HG03432 (cell line): ENCODE results near the gene MYO1D.

Experiments
- ATAC-seq: cut with Tn5 transposase; IDR thresholded peaks from one replicate; pipeline ENCODE4 v1.9.1; 2021; ENCODE audit warnings: mild to moderate bottlenecking, moderate library complexity; ENCODE audit not compliant: unreplicated experiment

The MYO1D gene

DNA sequence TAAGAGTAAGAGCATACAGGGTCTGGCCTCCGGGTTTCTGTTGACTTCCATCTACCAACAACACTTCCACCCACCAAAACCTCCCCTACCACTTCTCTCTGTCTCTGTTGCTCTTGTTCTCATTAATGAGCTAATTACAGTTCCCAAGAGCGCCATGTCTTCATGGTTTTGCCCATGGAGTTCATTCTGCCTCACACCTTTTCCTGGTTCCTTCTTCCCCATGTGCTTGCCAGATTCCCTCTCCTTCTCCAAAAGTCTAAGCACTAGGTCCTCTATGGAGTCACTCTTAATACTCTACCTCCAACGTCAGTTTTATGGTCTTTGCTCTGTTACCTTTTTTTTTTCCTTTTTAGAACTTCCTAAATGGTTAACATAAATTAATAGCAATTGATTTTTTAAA is 92.8 kb downstream of the MYO1D start:
- no peak for ATAC-seq

DNA sequence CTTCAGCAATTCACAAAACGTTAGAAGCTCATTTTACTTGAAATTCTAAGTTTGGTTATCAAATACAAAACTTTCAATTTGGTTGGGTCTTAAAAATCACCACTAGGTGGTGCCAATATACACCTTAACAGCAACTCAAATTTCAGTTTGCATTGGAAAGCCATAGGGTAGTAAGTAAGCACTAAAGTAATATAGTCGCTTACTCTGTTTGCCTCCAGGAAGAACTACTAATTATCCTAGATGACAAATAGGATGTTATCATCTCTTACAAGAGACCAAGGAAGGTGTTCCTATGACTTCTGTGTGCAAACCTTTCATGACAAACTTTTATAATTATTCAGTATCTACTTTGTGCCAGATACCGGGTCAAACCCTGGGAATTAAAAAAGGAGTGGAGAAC is 93.3 kb downstream of the MYO1D start:
- no peak for ATAC-seq

DNA sequence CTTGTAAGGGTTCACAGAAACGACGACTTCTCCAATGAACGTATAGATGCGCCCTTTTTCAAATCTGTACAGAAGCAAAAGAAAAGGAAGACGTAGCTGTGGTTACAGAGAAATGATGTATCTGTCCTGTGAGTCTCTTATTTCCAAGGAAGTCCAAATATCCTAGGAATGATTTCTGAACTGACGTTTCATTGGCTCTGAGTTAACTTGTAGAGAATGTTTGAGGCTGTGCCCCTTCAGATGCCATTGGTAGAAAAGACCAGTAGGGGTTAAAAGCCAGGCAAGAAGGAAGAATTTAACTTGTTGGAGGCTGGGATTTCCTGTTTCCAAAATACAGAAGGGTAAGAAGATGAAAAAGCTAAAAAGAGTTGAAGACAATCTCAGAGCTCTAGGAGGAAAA is 96.2 kb downstream of the MYO1D start:
- no peak for ATAC-seq

DNA sequence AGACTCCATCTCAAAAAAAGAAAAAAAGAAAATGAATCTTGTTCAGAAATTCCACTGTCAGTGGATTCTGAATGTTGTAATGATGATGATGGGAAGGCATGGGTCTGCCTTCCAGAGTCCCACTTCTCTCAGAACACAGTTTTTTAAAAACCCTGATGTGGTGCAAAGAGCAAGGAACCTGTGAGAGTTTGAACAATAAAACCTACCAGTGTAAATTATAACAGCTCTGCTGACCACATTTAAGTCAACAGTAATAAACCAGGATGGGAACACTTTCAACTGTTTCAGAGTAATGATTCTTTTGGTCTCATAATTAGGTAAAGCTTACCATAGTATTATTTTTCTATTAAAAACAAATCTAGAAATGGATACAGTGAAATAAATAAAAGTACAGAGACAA is 99.0 kb downstream of the MYO1D start:
- ATAC-seq = no peak

DNA sequence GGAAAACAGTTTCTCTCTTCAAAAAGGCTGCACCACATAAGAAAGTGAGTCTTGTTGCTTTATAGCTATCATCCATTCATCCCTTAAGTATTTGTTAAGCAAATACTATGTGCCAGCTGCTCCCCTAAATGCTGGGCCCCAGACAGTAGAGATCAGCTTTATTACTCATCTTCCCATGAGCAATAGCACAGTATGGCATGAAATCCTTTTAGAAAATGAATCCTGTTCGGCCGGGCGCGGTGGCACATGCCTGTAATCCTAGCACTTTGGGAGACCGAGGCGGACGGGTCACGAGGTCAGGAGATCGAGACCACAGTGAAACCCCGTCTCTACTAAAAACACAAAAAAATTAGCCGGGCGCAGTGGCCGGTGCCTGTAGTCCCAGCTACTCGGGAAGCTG is 99.5 kb downstream of the MYO1D start:
- no peak for ATAC-seq

DNA sequence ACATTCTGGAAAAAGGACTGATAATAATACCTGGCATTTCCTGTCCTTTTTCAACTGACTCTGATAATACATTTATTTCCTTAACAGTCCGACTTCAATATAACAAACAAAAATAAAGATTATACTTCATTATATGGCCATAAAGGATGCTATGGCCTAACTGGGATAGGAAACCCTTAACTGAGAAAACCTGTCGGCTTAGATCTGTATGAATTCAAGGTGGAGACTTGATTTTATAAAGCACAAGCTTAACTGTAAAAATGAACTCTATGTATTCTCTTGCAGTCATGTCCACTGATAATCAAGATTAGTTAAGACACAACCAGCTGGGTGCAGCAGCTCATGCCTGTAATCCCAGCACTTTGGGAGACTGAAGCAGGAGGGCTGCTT is 102.2 kb downstream of the MYO1D start:
- ATAC-seq = no peak

DNA sequence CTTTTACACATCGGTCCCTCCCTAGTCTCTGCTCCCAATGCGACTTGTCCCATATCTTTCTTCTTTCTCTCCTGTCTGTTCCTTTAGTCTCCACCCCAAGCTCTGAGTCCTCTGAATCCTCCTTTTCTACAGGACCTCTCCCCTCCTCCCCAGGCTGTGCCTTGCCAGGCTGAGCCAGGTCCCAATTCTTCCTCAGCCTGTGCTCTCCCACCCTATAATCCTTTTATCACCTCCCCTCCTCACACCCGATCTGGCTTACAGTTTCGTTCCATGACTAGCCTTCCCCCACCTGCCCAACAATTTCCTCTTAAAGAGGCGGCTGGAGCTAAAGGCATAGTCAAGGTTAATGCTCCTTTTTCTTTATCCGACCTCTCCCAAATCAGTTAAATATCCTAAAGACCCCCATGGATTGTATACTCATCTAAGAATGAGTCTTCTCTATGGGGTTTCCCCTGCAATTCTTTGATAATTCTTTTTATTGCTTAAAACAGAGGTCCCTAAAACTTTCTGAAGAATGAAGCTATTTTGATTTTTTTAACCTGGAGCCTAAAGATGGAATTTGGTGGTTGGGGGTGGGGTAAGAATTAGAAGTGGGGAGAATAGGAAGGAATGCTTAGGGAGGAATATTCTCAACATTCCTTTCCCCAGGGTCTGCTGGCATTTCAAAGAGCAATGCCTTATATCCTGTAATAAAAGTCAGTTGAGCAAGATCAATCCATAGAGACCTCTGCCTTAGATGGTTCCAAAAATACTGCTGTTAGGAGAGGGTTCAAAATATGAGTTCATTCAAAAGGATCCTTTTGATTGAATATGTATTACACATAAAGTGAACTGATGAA is 102.8 kb downstream of the MYO1D start:
- ATAC-seq = no peak

DNA sequence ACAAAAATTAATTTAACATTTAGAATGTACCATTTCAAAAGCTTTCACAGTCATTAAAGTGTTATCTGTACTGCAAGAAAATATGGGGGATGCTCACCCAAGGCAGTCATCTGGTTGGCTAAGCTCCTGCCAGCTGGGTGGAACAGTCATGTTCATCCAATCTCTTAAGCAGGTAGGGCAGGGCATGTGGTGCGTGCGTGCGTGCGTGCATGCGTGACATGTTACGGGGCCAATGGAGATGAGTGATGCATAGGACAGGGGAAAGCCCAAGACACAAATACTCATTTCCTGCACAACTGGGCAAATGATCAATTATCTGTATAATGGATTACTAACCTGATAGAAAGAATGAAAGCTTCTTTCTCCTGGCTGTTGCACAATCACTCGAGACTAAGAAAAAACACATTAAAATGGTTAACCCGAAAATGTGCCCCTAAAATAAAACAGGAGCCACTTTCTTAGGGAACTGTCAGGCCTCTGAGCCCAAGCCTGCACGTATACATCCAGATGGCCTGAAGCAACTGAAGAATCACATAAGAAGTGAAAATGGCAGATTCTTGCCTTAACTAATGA is 104.4 kb downstream of the MYO1D start:
- no peak for ATAC-seq

DNA sequence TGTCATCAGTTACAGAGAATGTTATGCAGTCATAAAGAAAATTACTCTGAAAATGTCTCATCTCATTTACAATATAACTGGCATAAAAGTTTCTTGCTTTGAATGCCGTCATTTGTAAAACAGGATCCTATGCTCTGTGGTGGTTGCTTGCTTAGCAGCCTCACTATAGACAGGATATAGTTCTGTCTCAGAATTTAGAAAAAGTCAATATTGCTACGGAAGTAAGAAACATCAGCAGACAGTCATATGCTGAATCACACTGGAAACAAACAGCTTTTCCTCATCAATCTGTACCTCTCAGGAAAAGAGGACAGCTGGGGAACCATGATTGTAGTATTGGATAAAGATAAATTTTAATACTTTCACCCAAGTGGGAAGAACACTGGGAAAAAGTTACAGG is 105.5 kb downstream of the MYO1D start:
- no peak for ATAC-seq

DNA sequence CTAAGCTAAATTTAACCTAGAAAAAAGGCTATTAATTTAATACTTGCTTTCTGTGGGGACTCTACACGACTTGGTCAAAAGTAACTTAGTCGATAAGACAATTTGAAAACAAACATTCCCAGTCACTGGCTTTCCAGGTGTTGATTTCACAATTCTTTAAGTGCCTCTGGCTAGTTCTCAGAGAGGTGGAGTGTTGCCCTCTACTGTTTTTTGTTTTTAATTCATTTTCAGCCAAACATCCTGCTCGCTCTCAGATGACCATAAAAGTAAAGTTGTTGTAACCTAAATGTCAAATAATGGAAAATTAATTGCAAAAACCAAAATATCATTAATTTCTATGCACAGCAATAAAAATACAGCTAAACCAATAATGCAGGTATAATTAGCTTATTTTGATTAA is 107.1 kb downstream of the MYO1D start:
- no peak for ATAC-seq

DNA sequence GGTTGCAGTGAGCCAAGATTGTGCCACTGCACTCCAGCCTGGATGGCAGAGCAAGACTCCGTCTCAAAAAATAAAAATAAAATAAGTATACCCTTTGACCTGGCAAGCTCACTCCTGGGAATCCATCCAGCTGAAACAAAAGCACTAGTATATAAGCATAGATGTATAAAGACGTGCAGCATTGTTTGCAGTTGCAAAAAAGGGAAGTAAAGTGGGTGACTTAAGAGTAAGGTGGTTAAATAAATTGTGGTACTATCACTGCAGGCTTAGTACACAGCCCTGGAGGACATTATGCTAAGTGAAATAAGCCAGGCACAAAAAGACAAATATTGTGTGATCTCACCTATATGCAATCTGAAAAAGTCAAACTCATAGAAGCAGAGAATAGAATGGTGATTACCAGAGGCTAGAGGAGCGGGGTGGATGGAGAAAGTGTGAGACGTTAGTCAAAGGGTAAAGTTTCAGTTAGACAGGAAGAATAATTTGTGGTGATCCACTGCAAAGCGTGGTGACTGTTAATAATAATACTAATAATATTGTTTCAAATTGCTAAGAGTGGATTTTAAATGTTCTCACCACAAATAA is 113.0 kb downstream of the MYO1D start:
- ATAC-seq = no peak

DNA sequence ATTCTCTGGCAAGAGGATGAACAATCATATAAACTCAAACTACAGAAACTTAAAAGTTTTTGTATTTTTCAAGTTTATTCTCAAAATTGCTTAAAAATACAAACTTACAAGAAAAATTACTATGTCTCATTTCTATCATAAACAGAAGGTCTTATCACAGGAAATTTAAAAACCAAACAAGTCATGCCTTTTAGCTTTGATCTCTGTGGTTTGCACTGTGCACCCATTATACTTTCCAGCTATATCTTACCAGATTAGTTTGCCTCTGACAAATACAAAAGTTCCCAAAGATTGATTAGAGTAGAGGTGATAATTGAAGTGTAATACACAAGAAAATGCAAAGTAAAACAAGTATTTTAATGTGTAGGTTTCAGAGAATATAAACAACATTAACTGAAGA is 117.4 kb downstream of the MYO1D start:
- no peak for ATAC-seq

DNA sequence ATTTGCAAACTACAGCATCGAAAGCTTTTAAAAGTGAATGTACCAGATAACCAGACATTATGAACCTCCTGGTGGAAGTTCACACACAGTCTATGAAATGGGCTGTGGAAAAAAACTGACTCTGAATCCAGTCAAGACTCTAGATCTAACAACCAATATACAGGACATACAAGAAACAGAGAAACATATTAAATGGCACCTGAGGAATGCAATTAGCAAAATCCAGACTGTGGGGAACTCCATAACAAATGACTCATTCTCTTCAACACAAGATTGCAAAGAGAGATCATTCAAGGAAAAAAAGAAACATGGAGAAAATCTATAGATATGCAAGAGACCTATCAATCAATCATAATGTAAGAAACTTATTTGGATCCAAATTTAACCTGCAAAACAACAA is 119.0 kb downstream of the MYO1D start:
- ATAC-seq = no peak

DNA sequence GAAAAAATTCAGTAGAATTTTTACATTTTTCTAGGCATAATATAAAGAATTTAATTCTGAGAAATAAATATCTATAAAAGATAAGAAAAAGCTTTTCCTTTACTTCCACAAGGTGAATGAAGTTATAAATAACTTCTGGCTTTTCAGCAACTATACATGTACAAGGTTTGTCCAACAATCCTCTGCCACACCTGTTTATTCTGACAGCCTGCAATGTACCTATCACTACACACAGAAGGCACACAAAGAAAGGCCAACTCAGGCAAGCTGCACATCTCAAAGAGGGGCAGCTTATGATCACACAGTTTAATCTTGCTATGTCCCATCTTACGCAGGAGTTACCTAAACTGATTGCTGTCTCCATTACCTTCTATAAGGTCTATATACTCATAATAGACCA is 120.2 kb downstream of the MYO1D start:
- no peak for ATAC-seq

DNA sequence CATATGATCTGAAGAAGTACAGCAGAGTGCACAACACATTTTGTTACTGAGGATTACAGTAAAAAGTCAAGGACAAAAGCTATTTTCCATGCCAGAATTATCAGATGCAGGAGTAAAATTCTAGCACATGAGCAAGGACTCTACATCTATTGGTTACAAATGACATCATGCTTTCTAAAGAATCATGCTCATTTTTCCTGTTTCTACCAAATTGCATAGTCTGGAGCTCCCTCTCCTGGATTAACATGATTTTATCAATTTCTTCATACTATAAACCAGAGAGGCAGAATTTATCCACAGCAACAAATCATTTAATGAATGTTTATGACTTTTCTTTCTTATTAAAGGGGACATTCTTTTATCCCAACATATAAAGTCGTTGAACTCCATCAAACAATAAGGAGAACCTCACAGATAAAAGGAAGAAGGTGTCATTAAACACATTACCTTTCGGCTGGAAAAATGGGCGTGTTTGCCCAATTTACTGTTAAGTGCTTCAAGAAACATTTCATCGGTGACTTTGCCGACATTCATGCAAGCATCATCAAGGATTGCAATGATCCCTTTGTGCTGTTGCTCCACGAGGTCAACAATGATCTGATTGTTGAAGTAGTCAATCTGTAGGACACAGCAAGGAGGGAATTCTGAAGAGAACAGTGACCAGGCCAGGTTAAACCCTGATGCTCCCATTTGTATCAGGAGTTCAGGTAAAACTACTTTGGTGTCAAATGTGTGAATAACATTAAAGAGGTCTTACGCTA is 121.7 kb downstream of the MYO1D start:
- no peak for ATAC-seq

DNA sequence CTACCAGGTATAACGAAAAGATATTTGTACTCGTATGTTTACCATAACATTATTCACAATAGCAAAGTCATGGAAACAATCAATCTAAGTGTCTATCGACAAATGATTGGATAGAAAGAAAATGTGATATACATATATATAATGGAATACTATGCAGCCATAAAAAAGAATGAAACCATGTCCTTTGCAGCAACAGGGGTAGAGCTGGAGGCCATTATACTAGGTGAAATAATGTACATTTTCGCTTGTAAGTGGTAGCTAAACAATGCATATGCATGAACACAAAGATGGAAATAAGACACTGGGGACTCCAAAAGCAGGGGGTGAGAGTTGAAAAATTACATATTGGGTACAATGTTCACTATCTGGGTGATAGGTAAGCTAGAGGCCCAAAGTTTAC is 124.0 kb downstream of the MYO1D start:
- no peak for ATAC-seq

DNA sequence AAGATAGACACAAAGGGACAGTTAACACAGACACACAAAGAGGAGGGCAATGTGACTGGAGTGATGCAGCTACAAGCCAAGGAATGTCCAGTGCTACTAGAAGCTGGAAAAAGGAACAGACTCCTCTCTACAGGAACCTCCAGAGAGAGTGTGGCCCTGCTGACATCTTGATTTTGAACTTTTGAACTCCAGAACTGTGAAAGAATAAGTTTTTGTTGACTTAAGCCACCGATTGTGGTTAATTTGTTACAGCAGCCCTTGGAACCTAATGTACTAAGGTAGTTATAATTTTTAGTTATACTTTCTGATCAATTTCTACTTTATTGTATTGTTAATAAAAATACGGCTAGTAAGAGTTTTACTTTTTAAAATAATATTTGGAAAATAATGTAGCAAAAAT is 129.1 kb downstream of the MYO1D start:
- ATAC-seq = no peak

DNA sequence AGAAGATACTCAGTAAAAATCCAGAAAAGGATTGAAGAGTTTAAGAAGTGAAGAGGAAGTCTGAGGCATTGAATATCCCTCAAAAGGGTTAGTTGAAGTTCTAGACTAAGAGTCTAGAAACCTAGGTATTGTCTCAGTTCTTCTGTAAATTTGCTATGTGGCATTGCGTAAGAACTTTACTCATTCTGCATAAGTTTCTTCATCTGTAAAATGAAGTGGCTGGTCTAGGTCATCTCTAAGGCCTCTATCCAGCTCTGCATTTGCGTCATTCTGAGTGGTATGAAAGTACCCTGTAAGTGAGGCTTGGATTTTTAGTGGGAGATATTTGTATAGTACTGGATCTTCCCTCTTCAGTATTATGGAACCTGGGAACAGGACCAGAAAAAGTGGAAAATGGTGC is 130.2 kb downstream of the MYO1D start:
- ATAC-seq = no peak

DNA sequence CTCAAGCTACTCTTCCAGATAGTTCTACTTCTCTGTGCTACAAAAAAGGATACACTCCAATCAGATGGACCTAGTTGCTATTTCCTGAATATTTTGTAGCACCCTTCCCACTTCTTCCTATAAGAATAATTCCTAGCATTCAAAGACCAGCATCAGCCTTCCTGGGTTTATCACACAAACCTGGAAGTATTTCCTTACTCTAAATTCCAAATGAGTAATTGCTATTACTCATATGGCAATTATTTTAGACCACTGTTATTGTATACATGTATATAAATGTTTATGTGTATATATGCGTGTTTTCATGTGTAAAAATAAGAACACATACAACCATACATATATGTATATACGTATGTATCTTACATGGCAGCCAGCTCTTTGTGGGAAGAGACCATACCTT is 130.6 kb downstream of the MYO1D start:
- no peak for ATAC-seq

DNA sequence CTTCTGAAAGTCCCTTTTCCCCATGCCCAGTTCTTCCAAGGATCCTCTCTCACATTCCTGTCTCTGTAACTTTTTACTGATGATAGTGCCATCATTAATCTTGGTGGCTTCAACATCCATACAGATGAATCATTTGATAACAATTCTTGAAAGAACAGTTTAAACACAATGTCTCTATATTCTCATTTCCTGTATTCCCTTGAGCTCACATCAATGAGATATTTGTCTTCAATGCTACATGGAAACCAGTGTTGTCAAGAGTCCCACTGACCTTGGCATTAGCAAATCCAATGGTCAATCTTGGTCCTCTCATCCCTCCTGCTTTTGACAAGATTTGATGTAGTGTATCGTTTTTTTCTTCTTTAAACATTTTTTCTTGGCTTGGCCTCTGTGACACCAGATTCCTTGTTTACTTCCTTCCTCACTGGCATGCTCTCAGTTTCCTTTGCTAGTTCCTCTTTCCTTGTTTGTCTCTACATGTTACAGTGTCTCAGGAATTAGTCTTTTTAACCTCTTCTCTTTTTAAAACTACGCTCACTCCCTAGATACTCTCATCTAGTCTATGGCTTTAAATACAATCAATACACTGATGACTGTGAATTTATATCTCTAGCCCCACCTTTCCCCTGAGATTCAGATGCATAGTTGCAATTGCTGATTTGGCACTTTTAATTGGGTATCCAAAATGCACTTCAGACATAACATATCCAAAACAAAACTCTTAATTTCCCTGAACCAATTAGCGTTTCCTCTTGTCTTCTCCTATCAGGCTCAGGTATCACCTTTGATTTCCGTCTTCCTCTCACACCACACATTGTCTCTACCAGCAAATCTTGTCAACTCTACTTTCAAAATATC is 134.0 kb downstream of the MYO1D start:
- ATAC-seq = no peak

DNA sequence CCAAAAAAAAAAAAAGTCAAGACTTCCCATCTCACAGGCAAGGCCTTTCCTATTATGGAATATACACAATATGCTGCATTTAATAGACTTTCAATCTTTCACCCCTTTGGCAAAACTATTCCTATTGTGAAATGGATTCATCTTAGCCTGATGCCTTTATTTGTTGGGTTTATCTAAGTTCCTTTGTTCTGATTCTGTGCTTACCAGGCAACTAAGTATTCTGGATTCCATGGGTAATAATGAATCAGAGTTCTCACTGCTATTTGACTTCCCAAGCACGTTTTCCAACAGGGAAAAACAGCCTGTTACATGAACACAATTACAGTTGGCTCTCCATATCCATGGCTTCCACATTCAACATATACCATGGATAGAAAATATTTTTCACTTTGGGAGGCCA is 135.5 kb downstream of the MYO1D start:
- no peak for ATAC-seq
